Measurements from ENCODE around the gene LMNTD1.

DNA sequence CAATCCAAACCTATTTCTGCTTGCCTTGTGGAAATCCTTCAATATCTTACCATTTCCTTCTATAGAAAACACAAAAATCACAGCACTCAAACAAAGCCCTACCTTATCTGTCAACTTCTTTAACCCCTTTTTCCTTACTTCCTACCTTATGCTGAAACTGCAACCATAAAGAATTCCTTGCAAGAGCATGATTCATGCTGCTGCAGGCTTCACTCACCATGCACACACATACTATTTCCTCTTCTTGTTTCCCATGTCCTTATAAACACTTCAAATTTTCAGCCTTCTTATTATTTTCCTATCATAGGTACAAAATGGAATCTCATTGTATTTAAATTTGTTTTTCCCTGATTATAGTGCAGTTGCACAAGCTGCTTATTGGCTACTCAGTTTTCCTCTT is 23.3 kb downstream of the LMNTD1 start:
- TF ChIP-seq EP300 (IDR thresholded peaks at IDR 0.05; ENCODE audit: low read depth) (no peak), POLR2A (IDR thresholded peaks at IDR 0.05) (no peak)
- TF ChIP-seq, protein P1, sequence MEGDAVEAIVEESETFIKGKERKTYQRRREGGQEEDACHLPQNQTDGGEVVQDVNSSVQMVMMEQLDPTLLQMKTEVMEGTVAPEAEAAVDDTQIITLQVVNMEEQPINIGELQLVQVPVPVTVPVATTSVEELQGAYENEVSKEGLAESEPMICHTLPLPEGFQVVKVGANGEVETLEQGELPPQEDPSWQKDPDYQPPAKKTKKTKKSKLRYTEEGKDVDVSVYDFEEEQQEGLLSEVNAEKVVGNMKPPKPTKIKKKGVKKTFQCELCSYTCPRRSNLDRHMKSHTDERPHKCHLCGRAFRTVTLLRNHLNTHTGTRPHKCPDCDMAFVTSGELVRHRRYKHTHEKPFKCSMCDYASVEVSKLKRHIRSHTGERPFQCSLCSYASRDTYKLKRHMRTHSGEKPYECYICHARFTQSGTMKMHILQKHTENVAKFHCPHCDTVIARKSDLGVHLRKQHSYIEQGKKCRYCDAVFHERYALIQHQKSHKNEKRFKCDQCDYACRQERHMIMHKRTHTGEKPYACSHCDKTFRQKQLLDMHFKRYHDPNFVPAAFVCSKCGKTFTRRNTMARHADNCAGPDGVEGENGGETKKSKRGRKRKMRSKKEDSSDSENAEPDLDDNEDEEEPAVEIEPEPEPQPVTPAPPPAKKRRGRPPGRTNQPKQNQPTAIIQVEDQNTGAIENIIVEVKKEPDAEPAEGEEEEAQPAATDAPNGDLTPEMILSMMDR (IDR thresholded peaks at IDR 0.05) = no peak

Measured in transverse colon (tissue), 3 donors.